Left lobe of liver (tissue), 2 donors: ENCODE measurements around the gene LRRC3. TPM values are rescaled to one million over a fixed set of nuclear protein-coding genes. Genes with fewer than 3 reads are reported as not detected.
A peak's percentile ranks its signal among the peaks of the same experiment; 100 is the strongest.
"Not testable (repeated sequence)": the region's sequence is repeated elsewhere in the genome, so short reads cannot be mapped to it uniquely, and the experiment has no call there.

Experiments
- ATAC-seq: fragments of 200-7000 bp; cut with Tn5 transposase; one replicate; pipeline ENCODE4 v1.9.1; 2020; ENCODE audit warnings: mild to moderate bottlenecking, moderate library complexity
- DNase-seq: peaks from one replicate; pipeline ENCODE4 v3.0.0-alpha.2; 2020; ENCODE audit warnings: low spot score
- total RNA-seq: library from RNA; stranded (reverse); gene quantifications from one replicate; pipeline ENCODE4 v1.2.1, GENCODE V29; 2021
- donor health status: DM: no; HTN: no; CAD: no; lungs with moderate emphysema.
- donor health status: DM: no; HTN: yes; CAD: no.

Gene LRRC3, protein sequence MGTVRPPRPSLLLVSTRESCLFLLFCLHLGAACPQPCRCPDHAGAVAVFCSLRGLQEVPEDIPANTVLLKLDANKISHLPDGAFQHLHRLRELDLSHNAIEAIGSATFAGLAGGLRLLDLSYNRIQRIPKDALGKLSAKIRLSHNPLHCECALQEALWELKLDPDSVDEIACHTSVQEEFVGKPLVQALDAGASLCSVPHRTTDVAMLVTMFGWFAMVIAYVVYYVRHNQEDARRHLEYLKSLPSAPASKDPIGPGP
- total RNA-seq, result 22.0 TPM

DNA sequence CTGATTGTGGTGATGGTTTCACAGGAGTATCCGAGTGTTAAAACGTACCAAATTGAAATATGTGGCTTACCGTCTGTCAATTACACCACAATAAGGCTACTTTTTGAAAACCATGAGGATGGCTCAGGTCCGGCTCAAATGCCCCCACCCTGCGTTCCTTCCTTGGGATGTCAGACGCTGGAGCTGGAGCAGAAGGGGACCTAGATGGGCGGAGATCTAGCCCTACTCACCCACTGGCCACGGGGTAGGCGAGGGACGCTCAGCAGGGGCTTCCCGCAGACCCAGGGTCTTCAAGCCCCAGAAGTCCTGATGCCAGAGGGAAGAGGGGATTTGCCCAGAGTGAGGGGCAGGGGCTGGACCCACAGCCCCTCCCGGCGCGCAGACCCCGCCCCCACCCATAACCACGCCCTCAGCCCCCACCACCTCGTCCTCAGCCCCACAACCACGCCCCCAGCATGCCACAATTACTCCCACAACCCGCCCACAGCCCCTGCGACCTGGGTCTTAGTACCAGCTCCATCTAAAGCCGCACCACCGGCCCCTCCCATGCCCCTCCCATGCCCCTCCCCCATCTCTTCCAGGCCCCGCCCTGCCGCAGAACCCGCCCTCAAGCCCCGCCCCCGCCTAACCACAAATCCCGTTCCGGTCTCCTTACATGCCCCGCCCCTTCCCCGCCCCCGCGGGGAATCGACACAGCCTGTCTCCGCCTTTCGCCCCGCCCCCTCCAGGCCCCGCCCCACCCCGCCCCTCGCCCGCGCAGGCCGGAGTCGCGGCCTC, at the start of gene LRRC3:
TSS of gene LRRC3 (plus strand) at position 764 of the 777 bp plus-strand sequence. CDS start 1,135 bp downstream, outside the sequence.
- ATAC-seq, result peak; percentile 72

GRCh38 chr21:44405948-44406872, 49.1 kb upstream of the LRRC3 start:
- no peak for DNase-seq

More for the DNA sequence above, at the start of gene LRRC3:
- peak; percentile 94 for DNase-seq

GRCh38 chr21:44406953-44407352, 48.4 kb upstream of the LRRC3 start:
- ATAC-seq (no peak), DNase-seq (no peak)

More at GRCh38 chr21:44405948-44406872, 49.1 kb upstream of the LRRC3 start:
- no peak for ATAC-seq

GRCh38 chr21:44407493-44407892, 47.8 kb upstream of the LRRC3 start:
- no peak for DNase-seq
- ATAC-seq, result no peak

DNA sequence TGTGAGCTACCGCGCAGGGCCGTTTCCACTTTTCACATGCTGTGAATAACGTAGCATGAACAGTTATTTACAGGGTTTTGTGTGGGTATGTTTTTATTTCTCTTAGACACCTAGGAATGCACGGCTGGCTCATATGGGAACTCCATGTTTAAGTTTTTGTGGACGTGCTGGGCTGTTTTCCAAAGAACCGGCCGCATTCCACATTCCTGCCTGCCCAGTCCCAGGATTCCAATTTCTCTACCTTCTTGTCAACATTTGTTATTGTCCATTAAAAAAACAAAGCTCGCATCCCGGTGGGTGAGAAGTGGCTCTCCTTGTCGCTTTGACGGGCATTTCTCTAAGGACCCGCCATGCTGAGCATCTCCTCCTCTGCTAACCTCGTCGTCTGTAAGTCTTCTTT, 47.1 kb upstream of the LRRC3 start:
- ATAC-seq (no peak), DNase-seq (no peak)

- ATAC-seq (no peak), DNase-seq (peak; percentile 26)
Measured at GRCh38 chr21:44413566-44414290, 41.6 kb upstream of the LRRC3 start.

DNA sequence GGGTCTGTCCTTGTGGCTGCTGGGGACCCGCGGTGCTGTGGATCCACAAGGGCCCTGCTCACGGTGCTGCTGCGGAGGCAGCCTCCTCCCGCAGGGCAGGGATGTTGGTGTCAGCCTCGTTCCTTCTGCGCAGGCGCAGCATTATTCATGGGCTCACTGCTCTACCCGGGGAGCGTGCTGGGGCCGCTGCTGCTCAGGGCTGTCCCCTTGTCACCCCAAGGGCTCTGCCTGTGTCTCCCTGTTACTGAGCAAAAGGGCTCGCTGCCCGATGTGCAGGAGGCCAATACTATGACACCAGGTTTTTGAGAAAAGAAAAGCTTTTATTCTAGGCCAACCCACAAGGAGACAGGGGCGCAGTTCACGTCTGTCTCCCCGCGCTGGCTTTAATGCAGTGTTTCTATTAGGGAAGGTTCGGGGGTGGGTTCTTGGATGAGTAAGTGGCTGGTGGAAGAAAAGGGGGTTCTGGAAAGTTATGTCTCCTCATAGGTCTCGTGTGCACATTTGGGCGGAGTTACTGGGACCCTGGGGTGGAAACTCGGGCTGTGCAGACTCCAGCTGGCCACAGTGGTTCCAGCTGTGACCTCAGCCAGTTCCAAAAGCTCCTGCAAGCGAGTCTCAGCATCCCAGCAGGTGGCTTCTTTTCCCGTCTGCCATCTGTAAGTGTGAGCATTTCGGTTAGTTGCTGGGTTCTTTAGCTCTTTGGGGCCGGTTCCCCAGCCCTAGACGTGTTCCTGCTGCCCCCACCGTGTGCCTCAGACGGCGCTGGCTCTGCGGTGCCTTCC, 40.8 kb upstream of the LRRC3 start:
- no peak for ATAC-seq
- DNase-seq, result peak; percentile 35

GRCh38 chr21:44415073-44416025, 40.0 kb upstream of the LRRC3 start:
- ATAC-seq (no peak), DNase-seq (peak; percentile 28)

DNA sequence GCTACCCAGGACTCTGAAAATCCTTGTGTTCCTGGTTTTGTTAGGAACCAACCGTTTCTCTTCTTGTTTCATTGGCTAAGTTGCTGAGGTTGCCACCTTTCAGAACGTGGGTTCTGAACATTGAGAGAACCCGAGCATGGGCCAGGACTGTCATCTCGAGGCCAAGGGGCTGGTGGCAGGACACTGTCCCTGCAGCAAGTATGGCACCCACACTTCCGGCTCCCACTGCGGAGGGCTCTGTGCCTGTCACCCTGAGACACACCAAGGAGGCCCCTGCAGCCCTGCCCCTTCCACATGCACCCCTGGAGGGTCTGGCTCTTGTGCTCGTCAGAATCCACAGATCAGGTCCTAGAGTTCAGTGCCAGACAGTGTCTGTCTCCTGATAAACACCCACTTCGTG, 39.1 kb upstream of the LRRC3 start:
- peak; percentile 41 for DNase-seq
- ATAC-seq, result no peak

- ATAC-seq, DNase-seq: not testable (repeated sequence)
Measured at GRCh38 chr21:44417621-44418107, 37.6 kb upstream of the LRRC3 start.

GRCh38 chr21:44418108-44418875, 37.0 kb upstream of the LRRC3 start:
- no peak for DNase-seq
- ATAC-seq, result no peak

DNA sequence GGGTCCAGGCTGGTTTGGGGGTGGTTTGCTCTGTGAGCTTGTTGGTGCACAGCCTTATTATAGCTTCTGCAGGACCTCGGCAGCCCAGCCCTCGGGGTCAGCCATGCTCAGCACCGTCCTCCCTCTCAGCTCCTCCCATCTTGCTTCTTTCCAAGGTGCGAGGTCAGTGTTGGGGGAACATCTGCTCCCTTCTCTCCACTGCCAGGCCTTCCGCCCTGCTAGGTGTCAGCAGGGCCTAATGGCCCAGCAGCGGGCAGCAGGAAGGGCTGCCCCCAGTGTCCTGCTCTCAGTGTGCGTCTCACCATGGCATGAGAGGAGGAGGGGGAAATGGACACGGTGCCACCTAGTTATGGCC, 36.5 kb upstream of the LRRC3 start:
- ATAC-seq (no peak), DNase-seq (no peak)

GRCh38 chr21:44419679-44420078, 35.6 kb upstream of the LRRC3 start:
- ATAC-seq, result no peak
- no peak for DNase-seq

- DNase-seq (no peak), ATAC-seq (no peak)
Measured at GRCh38 chr21:44420416-44421205, 34.7 kb upstream of the LRRC3 start.

GRCh38 chr21:44421901-44422840, 33.1 kb upstream of the LRRC3 start:
- ATAC-seq, result no peak
- DNase-seq, result no peak

- no peak for ATAC-seq
- no peak for DNase-seq
Measured at GRCh38 chr21:44423312-44423821, 31.9 kb upstream of the LRRC3 start.
